ENCODE results near the gene BCL7A. TPM values are rescaled to one million over a fixed set of nuclear protein-coding genes. Genes with fewer than 3 reads are reported as not detected.
A peak's percentile ranks its signal among the peaks of the same experiment; 100 is the strongest.
"Not testable (repeated sequence)": the region's sequence is repeated elsewhere in the genome, so short reads cannot be mapped to it uniquely, and the experiment has no call there.

The BCL7A gene
- polyA plus RNA-seq, 2 donors = 1.0 to 2.1 TPM

DNA sequence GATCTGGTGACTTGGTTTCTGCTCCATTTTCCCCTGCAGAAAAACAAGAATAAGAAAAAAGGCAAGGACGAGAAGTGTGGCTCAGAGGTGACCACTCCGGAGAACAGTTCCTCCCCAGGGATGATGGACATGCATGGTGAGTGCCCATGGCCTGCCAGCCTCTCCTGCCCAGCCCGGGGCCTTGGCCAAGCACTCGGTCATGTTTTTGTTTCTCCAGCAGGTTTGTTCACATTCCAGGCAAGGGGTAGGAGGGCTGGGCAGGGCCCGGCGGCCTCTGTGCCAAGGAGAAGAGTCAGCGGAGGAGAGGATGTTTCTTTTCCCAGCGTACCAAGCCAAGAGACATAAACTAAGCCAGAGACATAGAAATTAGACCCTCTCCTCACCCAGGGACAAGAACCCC lies 13.6 kb downstream of the BCL7A start:
- 56 to 66% methylated on average over 8 of the region's 8 CpGs for WGBS, 2 donors
- H3K4me3 ChIP-seq (ENCODE audit: low read depth in 1 of 2, low read length in 2 of 2) = no peak overlapping the region
- H3K9me3 ChIP-seq (ENCODE audit: control insufficient read depth in 2 of 2, insufficient read depth in 1 of 2, low read depth in 1 of 2, low read length in 1 of 2) = no peaks in the 10 kb centered on the region
- no peaks in the 10 kb centered on the region for H3K36me3 ChIP-seq (ENCODE audit: control insufficient read depth in 2 of 2, insufficient read depth in 2 of 2, low read length in 1 of 2)
- peak overlapping the region; percentile 27 to 35 for H3K27ac ChIP-seq (ENCODE audit: low read depth in 2 of 2, low read length in 1 of 2)
- peaks cover 4% of the 10 kb centered on the region in 2 donors for H3K4me1 ChIP-seq (ENCODE audit: control insufficient read depth in 2 of 2, insufficient read depth in 2 of 2, low read length in 1 of 2)
- H3K27me3 ChIP-seq (ENCODE audit: control insufficient read depth in 1 of 2, insufficient read depth in 2 of 2, low read length in 2 of 2) = no peaks in the 10 kb centered on the region

DNA sequence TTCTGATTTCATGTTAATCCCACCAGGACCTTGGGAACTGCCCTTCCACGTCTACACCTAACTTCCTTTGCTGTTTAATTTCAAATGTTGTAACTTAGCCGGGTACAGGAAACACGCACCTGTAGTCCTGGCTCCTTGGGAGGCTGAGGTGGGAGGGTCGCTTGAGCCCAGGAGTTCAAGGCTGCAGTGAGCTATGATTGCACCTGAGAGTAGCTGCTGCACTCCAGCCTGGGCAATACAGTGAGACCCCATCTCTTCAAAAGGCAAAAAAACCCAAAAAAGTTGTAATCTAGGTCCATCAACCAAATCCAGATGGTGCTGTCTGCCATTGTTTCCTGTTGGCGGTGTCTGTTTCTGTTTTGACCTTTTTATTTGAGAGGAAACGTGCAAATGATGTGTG lies 14.5 kb downstream of the BCL7A start:
- Histone ChIP-seq H3K9me3 (ENCODE audit: control insufficient read depth in 2 of 2, insufficient read depth in 1 of 2, low read depth in 1 of 2, low read length in 1 of 2) (no peaks in the 10 kb centered on the region), H3K4me1 (ENCODE audit: control insufficient read depth in 2 of 2, insufficient read depth in 2 of 2, low read length in 1 of 2) (peaks cover 2% of the 10 kb centered on the region in 2 donors), H3K27me3 (ENCODE audit: control insufficient read depth in 1 of 2, insufficient read depth in 2 of 2, low read length in 2 of 2) (no peaks in the 10 kb centered on the region), H3K36me3 (ENCODE audit: control insufficient read depth in 2 of 2, insufficient read depth in 2 of 2, low read length in 1 of 2) (no peaks in the 10 kb centered on the region), H3K27ac (ENCODE audit: low read depth in 2 of 2, low read length in 1 of 2) (no peak overlapping the region), H3K4me3 (ENCODE audit: low read depth in 1 of 2, low read length in 2 of 2) (no peak overlapping the region)
- WGBS, 2 donors = 90 to 91% methylated on average over 6 of the region's 6 CpGs

DNA sequence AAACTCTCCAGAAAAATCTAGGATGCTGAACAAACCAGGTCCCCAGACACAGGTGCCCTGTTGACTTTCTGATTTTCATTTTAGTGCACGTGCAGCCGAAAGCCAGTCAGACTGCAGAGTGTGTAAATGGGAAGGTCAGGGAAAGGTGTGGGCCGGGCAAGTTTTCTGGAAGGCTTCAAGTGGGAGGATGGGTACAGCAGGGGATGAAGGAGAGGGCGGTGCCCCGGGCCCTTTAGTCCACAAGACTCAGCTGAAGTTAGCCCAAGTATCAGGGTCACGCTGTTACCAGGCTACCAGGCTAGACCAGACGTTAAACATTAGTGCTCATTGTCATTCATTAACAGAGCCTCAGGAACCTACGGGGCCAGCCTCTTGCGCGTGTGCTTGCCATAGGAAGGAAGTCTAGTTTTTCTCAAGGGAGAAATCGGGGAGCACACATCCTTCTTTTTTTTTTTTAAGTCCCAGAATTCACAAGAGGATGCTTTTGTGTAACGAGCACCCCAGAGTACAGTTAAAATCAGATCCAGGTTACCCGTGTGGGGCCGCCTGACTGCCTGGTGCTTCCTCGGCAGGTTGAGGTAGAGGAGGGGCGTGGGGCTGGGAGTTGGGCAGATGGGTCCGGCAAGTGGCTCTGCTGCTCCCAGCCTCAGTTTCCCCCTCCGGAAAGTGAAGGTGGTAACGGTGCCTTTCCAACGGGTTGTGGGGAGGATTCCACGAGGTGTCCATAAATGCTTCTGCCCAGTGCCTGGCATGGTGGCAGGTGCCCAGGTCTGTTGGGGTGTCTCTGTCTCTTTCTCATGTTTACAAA lies 19.1 kb downstream of the BCL7A start:
- no peaks in the 10 kb centered on the region for H3K27me3 ChIP-seq (ENCODE audit: control insufficient read depth in 1 of 2, insufficient read depth in 2 of 2, low read length in 2 of 2)
- H3K4me1 ChIP-seq (ENCODE audit: control insufficient read depth in 2 of 2, insufficient read depth in 2 of 2, low read length in 1 of 2) = no peaks in the 10 kb centered on the region
- H3K4me3 ChIP-seq (ENCODE audit: low read depth in 1 of 2, low read length in 2 of 2) = no peak overlapping the region
- no peaks in the 10 kb centered on the region for H3K9me3 ChIP-seq (ENCODE audit: control insufficient read depth in 2 of 2, insufficient read depth in 1 of 2, low read depth in 1 of 2, low read length in 1 of 2)
- H3K27ac ChIP-seq (ENCODE audit: low read depth in 2 of 2, low read length in 1 of 2) = no peak overlapping the region
- peaks cover 0 to 3% of the 10 kb centered on the region in 2 donors for H3K36me3 ChIP-seq (ENCODE audit: control insufficient read depth in 2 of 2, insufficient read depth in 2 of 2, low read length in 1 of 2)
- 76 to 90% methylated on average over 21 of the region's 21 CpGs for whole genome bisulfite sequencing, 2 donors

DNA sequence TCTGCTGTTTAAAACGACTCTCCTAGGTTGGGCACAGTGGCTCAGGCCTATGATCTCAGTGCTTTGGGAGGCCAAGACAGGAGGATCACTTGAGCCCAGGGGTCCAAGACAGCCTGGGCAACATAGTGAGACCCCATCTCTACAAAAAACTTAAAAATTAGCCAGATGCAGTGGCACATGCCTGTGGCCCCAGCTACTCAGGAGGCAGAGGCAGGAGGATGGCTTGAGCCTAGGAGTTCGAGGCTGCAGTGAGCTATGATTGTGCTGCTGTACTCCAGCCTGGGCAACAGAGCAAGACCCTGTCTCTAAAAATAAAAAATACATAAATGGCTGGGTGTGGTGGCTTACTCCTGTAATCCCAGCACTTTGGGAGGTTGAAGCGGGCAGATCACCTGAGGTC lies 19.8 kb downstream of the BCL7A start:
- H3K4me1 ChIP-seq (ENCODE audit: control insufficient read depth in 2 of 2, insufficient read depth in 2 of 2, low read length in 1 of 2); H3K9me3 ChIP-seq (ENCODE audit: control insufficient read depth in 2 of 2, insufficient read depth in 1 of 2, low read depth in 1 of 2, low read length in 1 of 2); H3K27me3 ChIP-seq (ENCODE audit: control insufficient read depth in 1 of 2, insufficient read depth in 2 of 2, low read length in 2 of 2); H3K27ac ChIP-seq (ENCODE audit: low read depth in 2 of 2, low read length in 1 of 2); H3K36me3 ChIP-seq (ENCODE audit: control insufficient read depth in 2 of 2, insufficient read depth in 2 of 2, low read length in 1 of 2); H3K4me3 ChIP-seq (ENCODE audit: low read depth in 1 of 2, low read length in 2 of 2): not testable (repeated sequence)
- 87 to 98% methylated on average over 3 of the region's 3 CpGs for WGBS, 2 donors

DNA sequence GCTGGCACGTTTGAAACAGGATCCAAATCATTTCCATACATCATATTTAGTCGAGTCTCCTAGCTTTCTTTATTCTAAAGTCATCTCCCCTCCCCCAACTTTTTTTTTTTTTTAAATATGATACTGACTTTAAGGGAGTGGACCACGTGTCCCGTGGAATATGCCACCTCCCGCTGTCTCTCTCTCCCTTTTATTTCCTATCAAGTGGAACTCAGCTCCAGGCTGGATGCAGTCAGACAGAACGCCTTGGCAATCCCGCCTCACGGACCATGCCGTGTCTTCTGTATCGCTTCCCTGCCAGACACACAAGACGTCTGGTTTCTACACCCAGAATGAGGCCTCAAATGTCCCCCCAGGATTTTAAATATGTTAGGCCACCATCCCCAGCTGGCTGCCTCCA lies 21.2 kb downstream of the BCL7A start:
- H3K27ac ChIP-seq (ENCODE audit: low read depth in 2 of 2, low read length in 1 of 2) = no peak overlapping the region

DNA sequence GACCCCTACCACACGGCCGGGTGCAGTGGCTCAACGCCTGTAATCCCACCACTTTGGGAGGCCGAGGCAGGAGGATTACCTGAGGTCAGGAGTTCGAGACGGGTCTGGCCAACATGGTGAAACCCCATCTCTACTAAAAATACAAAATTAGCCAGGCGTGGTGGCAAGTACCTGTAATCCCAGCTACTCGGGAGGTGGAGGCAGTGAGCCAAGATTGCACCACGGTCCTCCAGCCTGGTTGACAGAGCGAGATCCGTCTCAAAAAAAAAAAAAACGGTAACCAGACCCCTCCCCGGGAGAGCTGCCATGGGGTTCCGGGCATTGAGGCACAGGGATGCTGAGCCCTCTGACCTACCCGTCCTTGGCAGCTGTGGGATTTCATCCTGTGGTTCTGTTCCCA lies 21.8 kb downstream of the BCL7A start:
- Histone ChIP-seq H3K4me1 (ENCODE audit: control insufficient read depth in 2 of 2, insufficient read depth in 2 of 2, low read length in 1 of 2) (no peaks in the 10 kb centered on the region), H3K4me3 (ENCODE audit: low read depth in 1 of 2, low read length in 2 of 2) (no peak overlapping the region), H3K9me3 (ENCODE audit: control insufficient read depth in 2 of 2, insufficient read depth in 1 of 2, low read depth in 1 of 2, low read length in 1 of 2) (no peaks in the 10 kb centered on the region), H3K27ac (ENCODE audit: low read depth in 2 of 2, low read length in 1 of 2) (no peak overlapping the region), H3K27me3 (ENCODE audit: control insufficient read depth in 1 of 2, insufficient read depth in 2 of 2, low read length in 2 of 2) (no peaks in the 10 kb centered on the region), H3K36me3 (ENCODE audit: control insufficient read depth in 2 of 2, insufficient read depth in 2 of 2, low read length in 1 of 2) (peaks cover 0 to 5% of the 10 kb centered on the region in 2 donors)
- 92% methylated on average over 15 of the region's 15 CpGs for WGBS, 2 donors

More for the DNA sequence above, 21.2 kb downstream of the BCL7A start:
- no peak overlapping the region for H3K4me3 ChIP-seq (ENCODE audit: low read depth in 1 of 2, low read length in 2 of 2)
- WGBS, 2 donors = 84 to 87% methylated on average over 11 of the region's 11 CpGs
- peaks cover 0 to 5% of the 10 kb centered on the region in 2 donors for H3K36me3 ChIP-seq (ENCODE audit: control insufficient read depth in 2 of 2, insufficient read depth in 2 of 2, low read length in 1 of 2)
- H3K4me1 ChIP-seq (ENCODE audit: control insufficient read depth in 2 of 2, insufficient read depth in 2 of 2, low read length in 1 of 2) = no peaks in the 10 kb centered on the region
- H3K27me3 ChIP-seq (ENCODE audit: control insufficient read depth in 1 of 2, insufficient read depth in 2 of 2, low read length in 2 of 2) = no peaks in the 10 kb centered on the region
- no peaks in the 10 kb centered on the region for H3K9me3 ChIP-seq (ENCODE audit: control insufficient read depth in 2 of 2, insufficient read depth in 1 of 2, low read depth in 1 of 2, low read length in 1 of 2)

DNA sequence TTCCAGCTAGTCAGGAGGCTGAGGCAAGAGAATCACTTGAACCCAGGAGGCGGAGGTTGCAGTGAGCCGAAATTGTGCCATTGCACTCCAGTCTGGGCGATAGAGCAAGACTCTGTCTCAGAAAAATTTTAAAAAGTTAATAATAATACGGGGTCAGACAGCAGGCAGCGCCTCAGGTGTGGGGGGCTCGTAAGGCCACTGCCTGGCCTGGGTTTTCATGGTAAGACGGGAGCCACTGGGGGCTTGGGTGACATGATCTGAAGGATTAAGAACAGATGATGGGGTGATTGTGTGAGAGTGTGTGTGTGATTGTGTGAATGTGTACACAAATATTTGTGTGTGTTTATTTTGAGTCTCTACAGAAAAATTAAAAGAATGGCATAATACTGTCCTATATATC lies 23.6 kb downstream of the BCL7A start:
- Histone ChIP-seq H3K4me1 (ENCODE audit: control insufficient read depth in 2 of 2, insufficient read depth in 2 of 2, low read length in 1 of 2) (no peaks in the 10 kb centered on the region), H3K9me3 (ENCODE audit: control insufficient read depth in 2 of 2, insufficient read depth in 1 of 2, low read depth in 1 of 2, low read length in 1 of 2) (no peaks in the 10 kb centered on the region), H3K27me3 (ENCODE audit: control insufficient read depth in 1 of 2, insufficient read depth in 2 of 2, low read length in 2 of 2) (no peaks in the 10 kb centered on the region), H3K27ac (ENCODE audit: low read depth in 2 of 2, low read length in 1 of 2) (no peak overlapping the region), H3K4me3 (ENCODE audit: low read depth in 1 of 2, low read length in 2 of 2) (no peak overlapping the region), H3K36me3 (ENCODE audit: control insufficient read depth in 2 of 2, insufficient read depth in 2 of 2, low read length in 1 of 2) (peaks cover 0 to 5% of the 10 kb centered on the region in 2 donors)
- 98% methylated on average over 7 of the region's 7 CpGs for WGBS, 2 donors

DNA sequence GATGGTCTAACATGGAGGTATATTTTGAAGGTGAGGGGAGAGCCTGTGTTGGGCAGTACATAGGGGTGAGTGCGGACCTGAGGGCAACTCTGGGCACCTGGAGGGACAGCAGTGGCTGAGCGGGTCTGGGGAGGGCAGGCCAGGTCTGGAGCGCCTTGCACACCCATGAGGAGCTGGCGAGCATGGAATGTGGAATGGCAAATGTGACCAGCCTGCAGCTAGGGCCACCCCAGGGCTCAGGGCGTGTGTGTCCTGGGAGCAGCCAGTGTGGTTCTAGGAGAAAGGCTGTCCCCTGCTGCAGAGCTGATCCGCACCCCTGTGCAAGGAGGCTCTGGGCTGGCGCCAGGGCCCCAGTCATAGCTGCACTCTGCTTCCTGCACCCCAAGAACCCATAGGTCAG lies 24.5 kb downstream of the BCL7A start:
- Histone ChIP-seq H3K36me3 (ENCODE audit: control insufficient read depth in 2 of 2, insufficient read depth in 2 of 2, low read length in 1 of 2) (peaks cover 0 to 5% of the 10 kb centered on the region in 2 donors), H3K27me3 (ENCODE audit: control insufficient read depth in 1 of 2, insufficient read depth in 2 of 2, low read length in 2 of 2) (no peaks in the 10 kb centered on the region), H3K4me3 (ENCODE audit: low read depth in 1 of 2, low read length in 2 of 2) (no peak overlapping the region), H3K9me3 (ENCODE audit: control insufficient read depth in 2 of 2, insufficient read depth in 1 of 2, low read depth in 1 of 2, low read length in 1 of 2) (no peaks in the 10 kb centered on the region), H3K27ac (ENCODE audit: low read depth in 2 of 2, low read length in 1 of 2) (no peak overlapping the region), H3K4me1 (ENCODE audit: control insufficient read depth in 2 of 2, insufficient read depth in 2 of 2, low read length in 1 of 2) (no peaks in the 10 kb centered on the region)
- 92 to 95% methylated on average over 7 of the region's 7 CpGs for WGBS, 2 donors

DNA sequence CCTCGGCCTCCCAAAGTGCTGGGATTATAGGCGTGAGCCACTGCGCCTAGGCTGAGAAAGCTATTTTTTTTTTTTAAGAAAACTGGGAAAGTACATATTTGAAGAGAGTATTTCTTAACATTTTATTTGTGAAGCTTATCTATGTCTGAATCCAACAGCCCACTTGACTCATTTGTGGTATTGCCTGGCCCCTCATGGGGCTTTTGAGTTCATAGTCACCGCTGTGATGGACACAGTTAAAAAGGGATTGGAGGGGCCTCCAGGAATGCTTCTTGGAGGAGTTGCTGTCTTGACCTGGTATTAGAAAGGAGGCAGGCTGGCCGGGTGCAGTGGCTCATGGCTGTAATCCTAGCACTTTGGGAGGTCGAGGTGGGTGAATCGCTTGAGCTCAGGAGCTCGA lies 26.5 kb downstream of the BCL7A start:
- no peak overlapping the region for H3K4me3 ChIP-seq (ENCODE audit: low read depth in 1 of 2, low read length in 2 of 2)
- H3K27me3 ChIP-seq (ENCODE audit: control insufficient read depth in 1 of 2, insufficient read depth in 2 of 2, low read length in 2 of 2) = no peaks in the 10 kb centered on the region
- H3K9me3 ChIP-seq (ENCODE audit: control insufficient read depth in 2 of 2, insufficient read depth in 1 of 2, low read depth in 1 of 2, low read length in 1 of 2) = no peaks in the 10 kb centered on the region
- H3K4me1 ChIP-seq (ENCODE audit: control insufficient read depth in 2 of 2, insufficient read depth in 2 of 2, low read length in 1 of 2) = no peaks in the 10 kb centered on the region
- no peak overlapping the region for H3K27ac ChIP-seq (ENCODE audit: low read depth in 2 of 2, low read length in 1 of 2)
- 94 to 95% methylated on average over 8 of the region's 8 CpGs for WGBS, 2 donors
- peaks cover 0 to 5% of the 10 kb centered on the region in 2 donors for H3K36me3 ChIP-seq (ENCODE audit: control insufficient read depth in 2 of 2, insufficient read depth in 2 of 2, low read length in 1 of 2)

DNA sequence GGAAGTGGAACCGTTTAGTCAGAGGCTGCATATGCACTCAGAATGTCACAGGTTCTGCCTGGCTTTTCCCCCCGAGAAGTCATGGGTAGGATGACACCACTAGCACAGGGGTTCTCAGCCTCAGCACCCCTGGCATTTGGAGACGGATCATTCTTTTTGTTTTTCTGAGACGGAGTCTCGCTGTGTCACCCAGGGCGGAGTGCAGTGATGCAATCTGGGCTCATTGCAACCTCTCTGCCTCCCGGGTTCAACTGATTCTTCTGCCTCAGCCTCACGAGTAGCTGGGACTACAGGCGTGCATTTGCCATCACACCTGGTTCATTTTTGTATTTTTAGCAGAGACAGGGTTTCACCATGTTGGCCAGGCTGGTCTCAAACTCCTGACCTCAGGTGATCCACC lies 28.1 kb downstream of the BCL7A start:
- H3K9me3 ChIP-seq (ENCODE audit: control insufficient read depth in 2 of 2, insufficient read depth in 1 of 2, low read depth in 1 of 2, low read length in 1 of 2) = no peaks in the 10 kb centered on the region
- H3K4me3 ChIP-seq (ENCODE audit: low read depth in 1 of 2, low read length in 2 of 2) = no peak overlapping the region

More for the DNA sequence above, 28.1 kb downstream of the BCL7A start:
- H3K27me3 ChIP-seq (ENCODE audit: control insufficient read depth in 1 of 2, insufficient read depth in 2 of 2, low read length in 2 of 2) = no peaks in the 10 kb centered on the region
- peaks cover 0 to 3% of the 10 kb centered on the region in 2 donors for H3K36me3 ChIP-seq (ENCODE audit: control insufficient read depth in 2 of 2, insufficient read depth in 2 of 2, low read length in 1 of 2)
- H3K27ac ChIP-seq (ENCODE audit: low read depth in 2 of 2, low read length in 1 of 2) = no peak overlapping the region
- 80 to 81% methylated on average over 9 of the region's 9 CpGs for WGBS, 2 donors
- H3K4me1 ChIP-seq (ENCODE audit: control insufficient read depth in 2 of 2, insufficient read depth in 2 of 2, low read length in 1 of 2) = no peaks in the 10 kb centered on the region
